K562 (cell line): Measurements from ENCODE around the gene ROR2. TPM values are rescaled to one million over a fixed set of nuclear protein-coding genes. Genes with fewer than 3 reads are reported as not detected.

Experiments used
- ATAC-seq: fragments of 200-7000 bp; cut with Tn5 transposase; 3 replicates; pipeline ENCODE4 v1.9.1; 2020; ENCODE audit warnings: moderate library complexity
- BruUV-seq: library from RNA; stranded (reverse); fragments of 400-500 nt; replicated peaks from 2 replicates; lab custom pipeline; 2021; lab: Mats Ljungman, UMichigan
- CTCF ChIA-PET: fragments of 300-600 bp; formaldehyde crosslinking; extraction: SDS; loops from one replicate; lab custom pipeline; 2021; ENCODE audit warnings: low intra/inter-chr PET ratio; lab: Yijun Ruan, JAX
- POLR2A ChIA-PET: fragments of 300-600, 350-650 bp; sonication (Branson Sonifier 250); formaldehyde crosslinking; extraction: SDS; loops from one replicate; lab custom pipeline; 2021; ENCODE audit warnings: antibody characterized with exemption, inconsistent platforms; lab: Yijun Ruan, JAX
- DNase-seq, 4 experiments: peaks; one replicate each; pipeline versions ENCODE4 v3.0.0 to v3.0.0-alpha.2; 2011 to 2018; ENCODE audit warnings: low spot score in 3 of 4, mixed read lengths in 3 of 4; ENCODE audit errors: extremely low read depth in 1 of 4
- FAIRE-seq: peaks from 2 replicates; lab custom pipeline; 2011; peaks lifted over from hg19 to GRCh38; lab: Jason Lieb, UNC
- H2AFZ ChIP-seq: 2 replicates; pipeline ENCODE4 v1.6.0; 2011; ENCODE audit warnings: low read depth, low read length, control low read depth, inconsistent platforms
- H3K27ac ChIP-seq: fragments of 200-600 bp; 3 replicates; pipeline ENCODE4 v1.8.0; 2011; ENCODE audit warnings: low read depth, mild to moderate bottlenecking, control low read depth, inconsistent platforms, low read length, moderate library complexity, mixed read lengths; ENCODE audit errors: extremely low read depth
- H3K27me3 ChIP-seq, 2 experiments: fragments of 300-600 bp in 1 of 2; 2 replicates in 1 of 2; 3 replicates in 1 of 2; pipeline versions ENCODE4 v1.6.0 to v1.8.0; 2011; ENCODE audit warnings: inconsistent platforms in 2 of 2, low read length in 2 of 2, mild to moderate bottlenecking in 1 of 2, mixed read lengths in 1 of 2, moderate library complexity in 1 of 2; ENCODE audit not compliant: control insufficient read depth in 2 of 2, insufficient read depth in 2 of 2
- H3K36me3 ChIP-seq: fragments of 300-600 bp; 3 replicates; pipeline ENCODE4 v1.8.0; 2011; ENCODE audit warnings: mild to moderate bottlenecking, low read length, inconsistent platforms; ENCODE audit not compliant: control insufficient read depth, insufficient read depth
- H3K4me1 ChIP-seq, 2 experiments: fragments of 200-600 bp in 1 of 2; replicated peaks in 1 of 2; 2 replicates in 1 of 2; 3 replicates in 1 of 2; pipeline versions ENCODE4 v1.5.1 to v1.8.0; 2011; ENCODE audit warnings: inconsistent platforms in 2 of 2, low read length in 2 of 2, mild to moderate bottlenecking in 1 of 2, mixed read lengths in 1 of 2, moderate library complexity in 1 of 2; ENCODE audit not compliant: control insufficient read depth in 2 of 2, insufficient read depth in 2 of 2
- H3K4me2 ChIP-seq: 2 replicates; pipeline ENCODE4 v1.6.1; 2011; ENCODE audit warnings: low read length, control low read depth, inconsistent platforms, mixed read lengths; ENCODE audit not compliant: insufficient read depth
- H3K4me3 ChIP-seq: fragments of 200-600 bp; sonication (generic), shearing (Covaris generic); 2 replicates; pipeline ENCODE4 v1.5.1; 2016; ENCODE audit warnings: control low read depth, inconsistent platforms
- H3K79me2 ChIP-seq: fragments of 200-600 bp; 3 replicates; pipeline ENCODE4 v1.8.0; 2011; ENCODE audit warnings: low read length, inconsistent platforms; ENCODE audit not compliant: control insufficient read depth, insufficient read depth
- H3K9ac ChIP-seq, 2 experiments: 2 replicates each; pipeline versions ENCODE4 v1.6.0 to v1.6.1; 2011; ENCODE audit warnings: low read depth in 2 of 2, low read length in 2 of 2, control low read depth in 1 of 2, inconsistent platforms in 1 of 2, mild to moderate bottlenecking in 1 of 2, mixed read lengths in 1 of 2; ENCODE audit not compliant: insufficient read depth in 1 of 2
- H3K9me1 ChIP-seq: one replicate; pipeline ENCODE4 v1.6.0; 2011; ENCODE audit warnings: inconsistent platforms, mild to moderate bottlenecking, low read length, moderate library complexity; ENCODE audit not compliant: control insufficient read depth, insufficient read depth
- H3K9me3 ChIP-seq: replicated peaks from 2 replicates; pipeline ENCODE4 v1.5.1; 2011; ENCODE audit warnings: low read depth, low read length, inconsistent platforms; ENCODE audit not compliant: control insufficient read depth, insufficient read depth
- H4K20me1 ChIP-seq: replicated peaks from 2 replicates; pipeline ENCODE4 v1.6.1; 2011; ENCODE audit warnings: low read length, inconsistent platforms, mixed read lengths; ENCODE audit not compliant: control insufficient read depth, insufficient read depth
- CCNT2 ChIP-seq: IDR thresholded peaks from 2 replicates; pipeline ENCODE4 v1.6.1; 2011; ENCODE audit warnings: borderline replicate concordance, low read depth, mild to moderate bottlenecking, moderate library complexity, mixed read lengths, low read length; ENCODE audit not compliant: insufficient read length; ENCODE audit errors: extremely low read depth
- EGR1 ChIP-seq: fragments of 450-650 bp; conservative IDR thresholded peaks from 2 replicates; pipeline ENCODE4 v1.6.1; 2017; ENCODE audit warnings: mild to moderate bottlenecking
- JUNB ChIP-seq: fragments of 450-650 bp; formaldehyde crosslinking; conservative IDR thresholded peaks from 2 replicates; pipeline ENCODE4 v1.4.0; 2020; ENCODE audit warnings: mild to moderate bottlenecking
- RB1 ChIP-seq: fragments of 450-650 bp; IDR thresholded peaks from 2 replicates; pipeline ENCODE4 v1.6.1; 2017; ENCODE audit warnings: low read depth, mild to moderate bottlenecking
- WHSC1 ChIP-seq: IDR thresholded peaks from one replicate; pipeline ENCODE4 v1.6.1; 2012; ENCODE audit warnings: low read length, control low read depth, inconsistent platforms
- ZNF445 ChIP-seq: fragments of 250-450 bp; sonication (Bioruptor Pico); IDR thresholded peaks from 2 replicates; pipeline ENCODE4 v1.4.0; 2020; ENCODE audit warnings: low read depth, mild to moderate bottlenecking, moderate library complexity
- whole genome bisulfite sequencing: fragments of 100-300 bp; shearing (Covaris generic); methylation state at CpG from one replicate; pipeline ENCODE4 v1.1.6; 2016; ENCODE audit warnings: low coverage, mixed read lengths; ENCODE audit not compliant: insufficient coverage; ENCODE audit errors: missing lambda C conversion rate; 5-methylcytosine and 5-hydroxymethylcytosine counted together
- in situ Hi-C: fragments of 300-500 bp; cut with MboI; formaldehyde crosslinking; loops from 4 replicates; pipeline ENCODE4 v1.15.0; 2018; ENCODE audit warnings: inconsistent platforms, mixed read lengths
- intact Hi-C: fragments of 100-400 bp; cut with micrococcal nuclease; formaldehyde crosslinking; loops from 2 replicates; pipeline ENCODE4 v1.14.2; 2022
- polyA plus RNA-seq, 8 experiments: library from polyadenylated mRNA; depleted of rRNA in 4 of 8; stranded (reverse) in 5 of 8; unstranded in 3 of 8; fragments of >200 nt; fragmentation: Nextera tagmentation in 2 of 8; fragmentation: Illumina TruSeq in 1 of 8; extraction: Ambion mirVana in 2 of 8; extraction: Trizol in 1 of 8; gene quantifications; 2 replicates each; pipeline versions ENCODE4 v1.2.1 to v1.2.3, GENCODE V29; 2011 to 2014; ENCODE audit warnings: inconsistent platforms in 1 of 8, missing spikeins in 1 of 8
- total RNA-seq, 7 experiments: library from RNA; depleted of rRNA in 6 of 7; stranded (reverse); fragments of >200 nt in 6 of 7; fragmentation: Illumina TruSeq in 2 of 7; extraction: Trizol in 2 of 7; gene quantifications; 2 replicates each; pipeline versions ENCODE4 v1.2.1 to v1.2.3, GENCODE V29; 2011 to 2021; ENCODE audit warnings: low replicate concordance in 1 of 7
- TF ChIP-seq, protein P1 (sequence below): sonication (generic); formaldehyde crosslinking; IDR thresholded peaks from 2 replicates; pipeline ENCODE4 v1.8.1; 2023; ENCODE audit warnings: mild to moderate bottlenecking, missing genetic modification reagents
- TF ChIP-seq, protein P2 (sequence below): sonication (generic); formaldehyde crosslinking; IDR thresholded peaks from 2 replicates; pipeline ENCODE4 v1.8.0; 2022; ENCODE audit warnings: mild to moderate bottlenecking, missing genetic modification reagents
- TF ChIP-seq, protein P3 (sequence below): fragments of 250-450 bp; sonication (Bioruptor Pico); IDR thresholded peaks from 2 replicates; pipeline ENCODE4 v1.4.0; 2020; ENCODE audit warnings: borderline replicate concordance
- TF ChIP-seq, protein P4 (sequence below): IDR thresholded peaks from 2 replicates; pipeline ENCODE4 v1.6.1; 2014; ENCODE audit warnings: antibody characterized with exemption

Gene ROR2
- total and polyA plus RNA-seq, 9 of the 15 experiments (the other 6 are each of a cell fraction or from before 2014, with no cell fraction given): 5.6 to 33.8 (median 15.3) TPM

DNA sequence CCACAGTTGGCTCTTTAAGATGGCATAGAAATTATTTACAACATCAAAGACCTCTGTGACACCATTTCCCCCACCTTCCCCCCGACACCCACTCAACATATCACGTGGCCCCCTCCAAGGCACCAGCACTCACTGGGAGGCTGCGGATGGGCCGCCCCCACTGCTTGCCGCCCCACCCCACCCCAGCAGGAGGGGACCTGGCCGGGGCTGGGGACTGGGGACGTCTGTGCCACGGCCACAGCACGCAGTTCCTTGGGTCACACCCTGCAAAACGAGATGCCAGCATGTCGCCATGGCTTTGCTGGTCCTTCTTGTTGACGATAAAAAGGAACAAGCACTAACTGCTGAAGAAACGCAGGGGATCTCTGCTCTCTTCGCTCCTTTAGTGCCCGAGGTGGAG lies 269.0 kb downstream of the ROR2 start:
- no peak for DNase-seq
- intact Hi-C loops: no loop called here
- in situ Hi-C loops: no loop called here
- Histone ChIP-seq H3K9me3 (no peaks in the 10 kb centered on the region), H3K27ac (no peak overlapping the region), H2AFZ (no peak overlapping the region), H3K4me1 (peaks cover 0 to 6% of the 10 kb centered on the region in 2 experiments; a peak in 2 of 5 replicates), H3K79me2 (no peaks in the 10 kb centered on the region), H4K20me1 (no peaks in the 10 kb centered on the region), H3K9ac (no peak overlapping the region), H3K27me3 (peaks cover 4 to 6% of the 10 kb centered on the region in 2 experiments; a peak in 2 of 5 replicates), H3K9me1 (no peaks in the 10 kb centered on the region), H3K36me3 (no peaks in the 10 kb centered on the region), H3K4me2 (no peak overlapping the region), H3K4me3 (no peak overlapping the region)
- no peak for ATAC-seq
- WGBS: 18% methylated on average over 10 of the region's 15 CpGs
- ChIA-PET CTCF (interaction anchor here (0.6 kb wide), 1 partner anchor 257 kb away, joined by 3 read pairs; no protein-coding TSS in a partner anchor), POLR2A (no interaction called here)
- TF ChIP-seq, protein P1, sequence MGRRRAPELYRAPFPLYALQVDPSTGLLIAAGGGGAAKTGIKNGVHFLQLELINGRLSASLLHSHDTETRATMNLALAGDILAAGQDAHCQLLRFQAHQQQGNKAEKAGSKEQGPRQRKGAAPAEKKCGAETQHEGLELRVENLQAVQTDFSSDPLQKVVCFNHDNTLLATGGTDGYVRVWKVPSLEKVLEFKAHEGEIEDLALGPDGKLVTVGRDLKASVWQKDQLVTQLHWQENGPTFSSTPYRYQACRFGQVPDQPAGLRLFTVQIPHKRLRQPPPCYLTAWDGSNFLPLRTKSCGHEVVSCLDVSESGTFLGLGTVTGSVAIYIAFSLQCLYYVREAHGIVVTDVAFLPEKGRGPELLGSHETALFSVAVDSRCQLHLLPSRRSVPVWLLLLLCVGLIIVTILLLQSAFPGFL (CRISPR knock-in tag): no peak
- TF ChIP-seq, protein P2, sequence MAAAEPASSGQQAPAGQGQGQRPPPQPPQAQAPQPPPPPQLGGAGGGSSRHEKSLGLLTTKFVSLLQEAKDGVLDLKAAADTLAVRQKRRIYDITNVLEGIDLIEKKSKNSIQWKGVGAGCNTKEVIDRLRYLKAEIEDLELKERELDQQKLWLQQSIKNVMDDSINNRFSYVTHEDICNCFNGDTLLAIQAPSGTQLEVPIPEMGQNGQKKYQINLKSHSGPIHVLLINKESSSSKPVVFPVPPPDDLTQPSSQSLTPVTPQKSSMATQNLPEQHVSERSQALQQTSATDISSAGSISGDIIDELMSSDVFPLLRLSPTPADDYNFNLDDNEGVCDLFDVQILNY: no peak
- TF ChIP-seq, protein P3, sequence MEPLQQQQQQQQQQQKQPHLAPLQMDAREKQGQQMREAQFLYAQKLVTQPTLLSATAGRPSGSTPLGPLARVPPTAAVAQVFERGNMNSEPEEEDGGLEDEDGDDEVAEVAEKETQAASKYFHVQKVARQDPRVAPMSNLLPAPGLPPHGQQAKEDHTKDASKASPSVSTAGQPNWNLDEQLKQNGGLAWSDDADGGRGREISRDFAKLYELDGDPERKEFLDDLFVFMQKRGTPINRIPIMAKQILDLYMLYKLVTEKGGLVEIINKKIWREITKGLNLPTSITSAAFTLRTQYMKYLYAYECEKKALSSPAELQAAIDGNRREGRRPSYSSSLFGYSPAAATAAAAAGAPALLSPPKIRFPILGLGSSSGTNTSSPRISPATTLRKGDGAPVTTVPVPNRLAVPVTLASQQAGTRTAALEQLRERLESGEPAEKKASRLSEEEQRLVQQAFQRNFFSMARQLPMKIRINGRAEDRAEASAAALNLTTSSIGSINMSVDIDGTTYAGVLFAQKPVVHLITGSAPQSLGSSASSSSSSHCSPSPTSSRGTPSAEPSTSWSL: no peak
- TF ChIP-seq, protein P4, sequence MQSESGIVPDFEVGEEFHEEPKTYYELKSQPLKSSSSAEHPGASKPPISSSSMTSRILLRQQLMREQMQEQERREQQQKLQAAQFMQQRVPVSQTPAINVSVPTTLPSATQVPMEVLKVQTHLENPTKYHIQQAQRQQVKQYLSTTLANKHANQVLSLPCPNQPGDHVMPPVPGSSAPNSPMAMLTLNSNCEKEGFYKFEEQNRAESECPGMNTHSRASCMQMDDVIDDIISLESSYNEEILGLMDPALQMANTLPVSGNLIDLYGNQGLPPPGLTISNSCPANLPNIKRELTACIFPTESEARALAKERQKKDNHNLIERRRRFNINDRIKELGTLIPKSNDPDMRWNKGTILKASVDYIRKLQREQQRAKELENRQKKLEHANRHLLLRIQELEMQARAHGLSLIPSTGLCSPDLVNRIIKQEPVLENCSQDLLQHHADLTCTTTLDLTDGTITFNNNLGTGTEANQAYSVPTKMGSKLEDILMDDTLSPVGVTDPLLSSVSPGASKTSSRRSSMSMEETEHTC: no peak
- no peak for TF ChIP-seq ZNF445
- TF ChIP-seq RB1: no peak
- no peak for TF ChIP-seq JUNB
- no peak for TF ChIP-seq EGR1
- TF ChIP-seq CCNT2: no peak
- no peak for TF ChIP-seq WHSC1
- BruUV-seq: no TSS peak
- FAIRE-seq: no peak
